Common myeloid progenitor, CD34-positive (primary cell): ENCODE measurements around the gene TFAM.

Experiments used
- CTCF ChIA-PET: fragments of 350-600 bp; sonication (Branson Sonifier 250); formaldehyde crosslinking; loops from one replicate; lab custom pipeline; 2021; ENCODE audit warnings: antibody characterized with exemption; lab: Charles Lee
- POLR2A ChIA-PET: fragments of 350-600 bp; sonication (Branson Sonifier 250); formaldehyde crosslinking; loops from one replicate; lab custom pipeline; 2021; ENCODE audit warnings: antibody characterized with exemption; lab: Charles Lee
- DNase-seq, 3 donors: peaks; one replicate each; pipeline versions ENCODE4 v3.0.0 to v3.0.0-alpha.2; 2013
- H3K27ac ChIP-seq, 2 experiments: 1 replicate in 1 of 2; 2 replicates in 1 of 2; pipeline ENCODE4 v1.7.0; 2013; ENCODE audit warnings: inconsistent platforms in 2 of 2, low read length in 2 of 2, mild to moderate bottlenecking in 2 of 2, low read depth in 1 of 2, moderate library complexity in 1 of 2; ENCODE audit not compliant: severe bottlenecking in 2 of 2, insufficient read depth in 1 of 2, poor library complexity in 1 of 2
- H3K27me3 ChIP-seq, 5 experiments: replicated peaks in 2 of 5; 1 replicate in 3 of 5; 2 replicates in 2 of 5; pipeline versions ENCODE4 v1.6.1 to v1.7.0; 2013; ENCODE audit warnings: low read length in 4 of 5, mild to moderate bottlenecking in 2 of 5, moderate library complexity in 2 of 5, inconsistent platforms in 1 of 5; ENCODE audit not compliant: insufficient read depth in 5 of 5, control insufficient read depth in 4 of 5
- H3K36me3 ChIP-seq, 4 experiments: 1 replicate in 2 of 4; 2 replicates in 2 of 4; pipeline versions ENCODE4 v1.6.1 to v1.7.0; 2013; ENCODE audit warnings: low read length in 3 of 4, control low read depth in 1 of 4, mild to moderate bottlenecking in 1 of 4; ENCODE audit not compliant: control insufficient read depth in 4 of 4, insufficient read depth in 4 of 4
- H3K4me1 ChIP-seq, 4 experiments: 1 replicate in 3 of 4; 2 replicates in 1 of 4; pipeline versions ENCODE4 v1.6.1 to v1.7.1; 2013; ENCODE audit warnings: low read length in 3 of 4, mild to moderate bottlenecking in 3 of 4, control low read depth in 1 of 4, inconsistent platforms in 1 of 4, moderate library complexity in 1 of 4; ENCODE audit not compliant: control insufficient read depth in 4 of 4, insufficient read depth in 4 of 4; ENCODE audit errors: control extremely low read depth in 1 of 4
- H3K4me3 ChIP-seq, 7 experiments: 1 replicate in 4 of 7; 2 replicates in 3 of 7; pipeline versions ENCODE4 v1.5.1 to v1.7.0; 2013; ENCODE audit warnings: mild to moderate bottlenecking in 7 of 7, low read length in 6 of 7, moderate library complexity in 6 of 7, inconsistent platforms in 2 of 7, low read depth in 2 of 7, control low read depth in 1 of 7; ENCODE audit not compliant: insufficient read depth in 4 of 7, control insufficient read depth in 1 of 7; ENCODE audit errors: extremely low read depth in 1 of 7
- H3K9me3 ChIP-seq, 5 experiments: 1 replicate in 4 of 5; 2 replicates in 1 of 5; pipeline versions ENCODE4 v1.6.1 to v1.7.1; 2013; ENCODE audit warnings: low read length in 4 of 5, mild to moderate bottlenecking in 2 of 5, inconsistent platforms in 1 of 5, low read depth in 1 of 5, moderate library complexity in 1 of 5; ENCODE audit not compliant: control insufficient read depth in 4 of 5, insufficient read depth in 2 of 5; ENCODE audit errors: control extremely low read depth in 1 of 5
- WGBS: methylation state at CpG from one replicate; pipeline ENCODE4 v1.1.5; 2013; ENCODE audit not compliant: insufficient coverage; 5-methylcytosine and 5-hydroxymethylcytosine counted together

Gene TFAM

GRCh38 chr10:58350023-58350422, 35.2 kb upstream of the TFAM start:
- no peak for DNase-seq
- 100% methylated on average over 1 of the region's 2 CpGs for WGBS
- H3K36me3 ChIP-seq: peaks cover 0 to 5% (median 0%) of the 10 kb centered on the region in 4 experiments
- no peak overlapping the region for H3K4me3 ChIP-seq
- H3K27ac ChIP-seq: no peak overlapping the region
- POLR2A ChIA-PET: no interaction called here
- CTCF ChIA-PET: interaction anchor here (0.6 to 1.5 kb wide), 3 partner anchors 29 to 75 kb away, joined by 3 to 4 read pairs (median 4); no protein-coding TSS in a partner anchor
- no peaks in the 10 kb centered on the region for H3K27me3 ChIP-seq
- H3K4me1 ChIP-seq: peaks cover 0 to 2% (median 0%) of the 10 kb centered on the region in 4 experiments
- H3K9me3 ChIP-seq: no peaks in the 10 kb centered on the region

- POLR2A ChIA-PET: no interaction called here
- Histone ChIP-seq H3K27me3 (no peaks in the 10 kb centered on the region), H3K36me3 (peaks cover 0 to 5% (median 0%) of the 10 kb centered on the region in 4 experiments), H3K4me1 (peaks cover 0 to 2% (median 1%) of the 10 kb centered on the region in 4 experiments), H3K9me3 (no peaks in the 10 kb centered on the region), H3K27ac (no peak overlapping the region), H3K4me3 (no peak overlapping the region)
- no peak for DNase-seq
- CTCF ChIA-PET: interaction anchor here (1.0 to 1.5 kb wide), 3 partner anchors 28 to 35 kb away, joined by 3 to 4 read pairs (median 3); no protein-coding TSS in a partner anchor
- no CpG with 5 or more reads among the region's 6 CpGs for WGBS
Measured at GRCh38 chr10:58350619-58351323, 34.4 kb upstream of the TFAM start.

GRCh38 chr10:58351616-58352578, 33.3 kb upstream of the TFAM start:
- Histone ChIP-seq H3K27me3 (no peaks in the 10 kb centered on the region), H3K36me3 (peaks cover 0 to 1% (median 0%) of the 10 kb centered on the region in 4 experiments), H3K9me3 (no peaks in the 10 kb centered on the region), H3K27ac (no peak overlapping the region), H3K4me3 (no peak overlapping the region), H3K4me1 (peaks cover 0 to 2% (median 1%) of the 10 kb centered on the region in 4 experiments)
- POLR2A ChIA-PET: no interaction called here
- WGBS: 100% methylated on average over 2 of the region's 7 CpGs
- DNase-seq: no peak
- CTCF ChIA-PET: no interaction called here

- ChIA-PET POLR2A (no interaction called here), CTCF (interaction anchor here (1.3 kb wide), 1 partner anchor 54 kb away, joined by 3 read pairs; no protein-coding TSS in a partner anchor)
- no peak for DNase-seq
- no peak overlapping the region for H3K27ac ChIP-seq
- H3K9me3 ChIP-seq: no peaks in the 10 kb centered on the region
- 100% methylated on average over 1 of the region's 2 CpGs for WGBS
- H3K27me3 ChIP-seq: no peaks in the 10 kb centered on the region
- H3K4me1 ChIP-seq: peaks cover 0 to 2% (median 1%) of the 10 kb centered on the region in 4 experiments
- H3K36me3 ChIP-seq: no peaks in the 10 kb centered on the region
- no peak overlapping the region for H3K4me3 ChIP-seq
Measured at GRCh38 chr10:58352956-58353610, 32.1 kb upstream of the TFAM start.

- ChIA-PET POLR2A (no interaction called here), CTCF (interaction anchor here (1.0 kb wide), 1 partner anchor 57 kb away, joined by 3 read pairs; no protein-coding TSS in a partner anchor)
- WGBS: 0% methylated on average over 1 of the region's 2 CpGs
- Histone ChIP-seq H3K4me1 (peaks cover 0 to 7% (median 3%) of the 10 kb centered on the region in 4 experiments), H3K27me3 (no peaks in the 10 kb centered on the region), H3K36me3 (peaks cover 0 to 2% (median 1%) of the 10 kb centered on the region in 4 experiments), H3K27ac (no peak overlapping the region), H3K4me3 (no peak overlapping the region), H3K9me3 (no peaks in the 10 kb centered on the region)
- no peak for DNase-seq
Measured at GRCh38 chr10:58356756-58357155, 28.5 kb upstream of the TFAM start.

GRCh38 chr10:58358314-58358933, 26.8 kb upstream of the TFAM start:
- no peak overlapping the region for H3K4me3 ChIP-seq
- H3K27me3 ChIP-seq: no peaks in the 10 kb centered on the region
- peaks cover 0 to 5% (median 1%) of the 10 kb centered on the region in 4 experiments for H3K36me3 ChIP-seq
- no peaks in the 10 kb centered on the region for H3K9me3 ChIP-seq
- no peak for DNase-seq
- WGBS: 97% methylated on average over 3 of the region's 4 CpGs
- peaks cover 0 to 7% (median 2%) of the 10 kb centered on the region in 4 experiments for H3K4me1 ChIP-seq
- no peak overlapping the region for H3K27ac ChIP-seq
- ChIA-PET POLR2A (no interaction called here), CTCF (interaction anchor here (1.4 kb wide), 1 partner anchor 12 kb away, joined by 3 read pairs; no protein-coding TSS in a partner anchor)
